Skeletal muscle tissue (tissue), 1 donor: ENCODE results near the gene ACADSB. TPM values are rescaled to one million over a fixed set of nuclear protein-coding genes. Genes with fewer than 3 reads are reported as not detected.

ENCODE experiments used
- total RNA-seq: library from RNA; depleted of rRNA; stranded (reverse); fragments of >200 nt; gene quantifications from one replicate; pipeline ENCODE4 v1.2.3, GENCODE V29; 2014

ACADSB gene
- total RNA-seq, 1 donor from 2014 or later: 6.8 TPM

Other genes with a start within 250 kb of the ACADSB start
- 0.52 TPM for gene CUZD1, start 163.1 kb upstream of the ACADSB start, total RNA-seq
- 1.0 TPM for gene FAM24B, start 129.4 kb upstream of the ACADSB start, total RNA-seq
- not detected for gene FAM24A, start 98.4 kb upstream of the ACADSB start, total RNA-seq
- gene C10orf88, start 54.8 kb upstream of the ACADSB start, total RNA-seq: 12.5 TPM
- 5.7 TPM for gene PSTK, start 28.6 kb upstream of the ACADSB start, total RNA-seq
- gene IKZF5, start 211 bp upstream of the ACADSB start, total RNA-seq: 4.7 TPM
- gene HMX3, start 127.0 kb downstream of the ACADSB start, total RNA-seq: not detected
- not detected for gene HMX2, start 139.1 kb downstream of the ACADSB start, total RNA-seq
- 36.5 TPM for gene BUB3, start 145.4 kb downstream of the ACADSB start, total RNA-seq